ENCODE results near the gene TWSG1. TPM values are rescaled to one million over a fixed set of nuclear protein-coding genes. Genes with fewer than 3 reads are reported as not detected.

TWSG1 gene
- polyA plus RNA-seq, 2 of the 4 experiments (the other 2 are of a cell fraction): 20.6 to 38.3 TPM

- Histone ChIP-seq H3K4me2 (no peak overlapping the region), H3K4me1 (no peaks in the 10 kb centered on the region), H3K4me3 (no peak overlapping the region), H3K27ac (no peak overlapping the region), H3K9me3 (no peaks in the 10 kb centered on the region)
- no peak for FAIRE-seq
- no peak for ATAC-seq
- WGBS (ENCODE audit: missing lambda C conversion rate): 92% methylated on average over 24 of the region's 24 CpGs
- ChIA-PET POLR2A (no interaction called here), CTCF (interaction anchor here (0.7 to 0.9 kb wide), 2 partner anchors 330 to 766 kb away, joined by 3 read pairs; no protein-coding TSS in a partner anchor)
- TF ChIP-seq MAZ (IDR thresholded peaks at IDR 0.05; ENCODE audit: borderline replicate concordance, low read depth, low read length): no peak
- no peak for TF ChIP-seq HEYL (CRISPR knock-in tag; IDR thresholded peaks at IDR 0.05)
- TF ChIP-seq RARB (CRISPR knock-in tag; IDR thresholded peaks at IDR 0.05): no peak
- no peak for TF ChIP-seq HMGXB4 (CRISPR knock-in tag; IDR thresholded peaks at IDR 0.05; ENCODE audit: borderline replicate concordance)
- 0 out of 5 replicates have a peak, but pooled peaks of 1 of the 2 experiments have one; percentile 12 for TF ChIP-seq RAD21 (conservative IDR thresholded peaks at IDR 0.05 in 1 of 2, IDR thresholded peaks at IDR 0.05 in 1 of 2)
- no peak for DNase-seq (ENCODE audit: low read depth in 1 of 2, low spot score in 1 of 2)
Measured at GRCh38 chr18:9403795-9404564, 69.4 kb downstream of the TWSG1 start.

- 85% methylated on average over 11 of the region's 19 CpGs for WGBS (ENCODE audit: missing lambda C conversion rate)
- no peak for ATAC-seq
- no peak for TF ChIP-seq ZFP36 (IDR thresholded peaks at IDR 0.05; ENCODE audit: borderline replicate concordance, partially characterized antibody)
- no peak for TF ChIP-seq CBX8 (IDR thresholded peaks at IDR 0.05)
- no peak for TF ChIP-seq NFE2L2 (conservative IDR thresholded peaks at IDR 0.05; ENCODE audit: low read length)
- TF ChIP-seq HOXB13 (CRISPR knock-in tag; IDR thresholded peaks at IDR 0.05; ENCODE audit: low read depth): no peak
- no peak for TF ChIP-seq HEYL (CRISPR knock-in tag; IDR thresholded peaks at IDR 0.05)
- no peak for TF ChIP-seq EHMT2 (IDR thresholded peaks at IDR 0.05; ENCODE audit: low read depth)
- TF ChIP-seq BCL3 (IDR thresholded peaks at IDR 0.05): no peak
- TF ChIP-seq POLR2A (IDR thresholded peaks at IDR 0.05; ENCODE audit: low read length): no peak
- TF ChIP-seq HMGXB4 (CRISPR knock-in tag; IDR thresholded peaks at IDR 0.05; ENCODE audit: borderline replicate concordance): no peak
- TF ChIP-seq HOXB5 (CRISPR knock-in tag; IDR thresholded peaks at IDR 0.05): no peak
- TF ChIP-seq KDM5A (IDR thresholded peaks at IDR 0.05): no peak
- TF ChIP-seq CTCF (IDR thresholded peaks at IDR 0.05): no peak
- Histone ChIP-seq H3K27ac (no peak overlapping the region), H3K4me2 (no peak overlapping the region), H3K9me3 (no peaks in the 10 kb centered on the region), H3K4me1 (no peaks in the 10 kb centered on the region), H3K4me3 (no peak overlapping the region)
- DNase-seq (ENCODE audit: low read depth in 1 of 2, low spot score in 1 of 2): no peak
- no peak for FAIRE-seq
- ChIA-PET CTCF (interaction anchor here (0.7 kb wide), 1 partner anchor 46 kb away, joined by 3 read pairs; no protein-coding TSS in a partner anchor), POLR2A (no interaction called here)
Measured at GRCh38 chr18:9404565-9405060, 70.0 kb downstream of the TWSG1 start.
